ENCODE data around the gene KLK15. TPM values are rescaled to one million over a fixed set of nuclear protein-coding genes. Genes with fewer than 3 reads are reported as not detected.

The KLK15 gene
- total and polyA plus RNA-seq, 10 of the 15 experiments (the other 5 are each of a cell fraction or from before 2014, with no cell fraction given) = 0.04 to 0.08 TPM; not detected in 8

- H3K4me3 ChIP-seq = no peak overlapping the region
- H3K27ac ChIP-seq (ENCODE audit: control insufficient read depth, insufficient read depth) = no peak overlapping the region
- peaks cover 33% of the 10 kb centered on the region for H3K4me1 ChIP-seq (ENCODE audit: control insufficient read depth, insufficient read depth, low read length)
- WGBS (ENCODE audit: insufficient coverage, insufficient replicate concordance, low lambda C conversion rate, missing lambda C conversion rate) = 78% methylated on average over 8 of the region's 8 CpGs
- SMC1A ChIA-PET (ENCODE audit: uncharacterized antibody, unreplicated experiment) = interaction anchor here (0.6 to 4.6 kb wide), 2 partner anchors 27 to 76 kb away, joined by 3 to 16 read pairs; no protein-coding TSS in a partner anchor
- H3K27me3 ChIP-seq (replicated peaks in 1 of 2; ENCODE audit: control insufficient read depth in 2 of 2, insufficient read depth in 2 of 2, low read length in 1 of 2) = no peaks in the 10 kb centered on the region
- H3K9ac ChIP-seq (ENCODE audit: control insufficient read depth, insufficient read depth, low read length) = no peak overlapping the region; the same call in 1 of the 2 replicates
- intact Hi-C loops (cut with micrococcal nuclease; ENCODE audit: unreplicated experiment) (no loop called here), in situ Hi-C loops (cut with MboI) (no loop called here)
- no peak for ATAC-seq
- RAD21 ChIA-PET (ENCODE audit: unreplicated experiment) = interaction anchor here (0.7 to 2.2 kb wide), 3 partner anchors 16 to 27 kb away, joined by 3 to 7 read pairs (median 3); no protein-coding TSS in a partner anchor
- no TSS peak for BruUV-seq (replicated peaks)
- DNase-seq (ENCODE audit: low read depth, low spot score) = no peak
- no peaks in the 10 kb centered on the region for H3K9me3 ChIP-seq (replicated peaks; ENCODE audit: control insufficient read depth, insufficient read depth, low read length)
- no peaks in the 10 kb centered on the region for H3K36me3 ChIP-seq (ENCODE audit: control insufficient read depth in 2 of 2, insufficient read depth in 2 of 2, low read length in 1 of 2)
- H2AFZ ChIP-seq (ENCODE audit: control insufficient read depth, low read depth, low read length) = no peak overlapping the region
- POLR2A ChIA-PET = interaction anchor here (0.6 to 2.9 kb wide), 5 partner anchors 17 to 506 kb away, joined by 3 to 19 read pairs (median 4); no protein-coding TSS in a partner anchor
- TF ChIP-seq PAX8 (IDR thresholded peaks at IDR 0.05) (no peak), ZNF24 (IDR thresholded peaks at IDR 0.05) (no peak), MEF2B (IDR thresholded peaks at IDR 0.05; ENCODE audit: partially characterized antibody, poor library complexity, severe bottlenecking) (no peak)
- H4K20me1 ChIP-seq (ENCODE audit: control insufficient read depth, insufficient read depth) = no peaks in the 10 kb centered on the region
- H3K79me2 ChIP-seq (ENCODE audit: control insufficient read depth, insufficient read depth, low read length) = peaks cover 4% of the 10 kb centered on the region
- no peak overlapping the region for H3K4me2 ChIP-seq (ENCODE audit: control insufficient read depth, insufficient read depth)
- CTCF ChIA-PET = interaction anchor here (1.2 kb wide), 1 partner anchor 8 kb away, joined by 4 read pairs; no protein-coding TSS in a partner anchor
- no peak for FAIRE-seq
These were observed 11.8 kb downstream of the KLK15 start for GRCh38 chr19:50821622-50822021.

DNA sequence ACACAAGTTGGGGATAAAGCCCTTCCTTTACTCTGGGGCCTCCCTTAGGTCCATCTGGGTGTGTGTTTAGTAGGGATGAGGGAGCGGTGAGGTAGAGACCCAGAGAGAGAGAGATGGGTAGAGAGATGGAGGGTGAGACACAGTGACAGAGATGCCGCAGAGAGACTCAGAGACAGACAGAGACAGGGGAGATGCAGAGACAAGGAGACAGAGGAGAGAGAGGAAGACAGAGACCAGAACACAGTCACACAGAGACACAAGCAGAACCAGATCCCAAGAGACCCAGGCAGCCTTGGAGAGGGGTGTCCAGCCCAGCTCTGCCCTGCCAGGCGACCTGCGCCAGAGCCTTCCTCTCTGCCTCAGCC, 12.1 kb downstream of the KLK15 start:
- Histone ChIP-seq H3K36me3 (ENCODE audit: control insufficient read depth in 2 of 2, insufficient read depth in 2 of 2, low read length in 1 of 2) (no peaks in the 10 kb centered on the region), H3K4me1 (ENCODE audit: control insufficient read depth, insufficient read depth, low read length) (peaks cover 36% of the 10 kb centered on the region), H3K27me3 (replicated peaks in 1 of 2; ENCODE audit: control insufficient read depth in 2 of 2, insufficient read depth in 2 of 2, low read length in 1 of 2) (no peaks in the 10 kb centered on the region), H3K9ac (ENCODE audit: control insufficient read depth, insufficient read depth, low read length) (no peak overlapping the region; the same call in 1 of the 2 replicates), H3K27ac (ENCODE audit: control insufficient read depth, insufficient read depth) (peak overlapping the region; percentile 41; the same call in 1 of the 2 replicates), H3K9me3 (replicated peaks; ENCODE audit: control insufficient read depth, insufficient read depth, low read length) (no peaks in the 10 kb centered on the region), H3K4me3 (no peak overlapping the region), H3K4me2 (ENCODE audit: control insufficient read depth, insufficient read depth) (peak overlapping the region; percentile 26; the same call in 1 of the 2 replicates), H4K20me1 (ENCODE audit: control insufficient read depth, insufficient read depth) (no peaks in the 10 kb centered on the region), H2AFZ (ENCODE audit: control insufficient read depth, low read depth, low read length) (peak overlapping the region; percentile 67), H3K79me2 (ENCODE audit: control insufficient read depth, insufficient read depth, low read length) (peaks cover 4% of the 10 kb centered on the region)
- intact Hi-C loops (cut with micrococcal nuclease; ENCODE audit: unreplicated experiment) (no loop called here), in situ Hi-C loops (cut with MboI) (no loop called here)
- no peak for ATAC-seq
- BruUV-seq (replicated peaks) = no TSS peak
- TF ChIP-seq, protein P1, sequence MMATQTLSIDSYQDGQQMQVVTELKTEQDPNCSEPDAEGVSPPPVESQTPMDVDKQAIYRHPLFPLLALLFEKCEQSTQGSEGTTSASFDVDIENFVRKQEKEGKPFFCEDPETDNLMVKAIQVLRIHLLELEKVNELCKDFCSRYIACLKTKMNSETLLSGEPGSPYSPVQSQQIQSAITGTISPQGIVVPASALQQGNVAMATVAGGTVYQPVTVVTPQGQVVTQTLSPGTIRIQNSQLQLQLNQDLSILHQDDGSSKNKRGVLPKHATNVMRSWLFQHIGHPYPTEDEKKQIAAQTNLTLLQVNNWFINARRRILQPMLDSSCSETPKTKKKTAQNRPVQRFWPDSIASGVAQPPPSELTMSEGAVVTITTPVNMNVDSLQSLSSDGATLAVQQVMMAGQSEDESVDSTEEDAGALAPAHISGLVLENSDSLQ (IDR thresholded peaks at IDR 0.05) = no peak
- TF ChIP-seq HDGF (IDR thresholded peaks at IDR 0.05) (peak; percentile 90), SP1 (IDR thresholded peaks at IDR 0.05; ENCODE audit: low read depth, low read length) (no peak), CEBPZ (IDR thresholded peaks at IDR 0.05; ENCODE audit: low read depth, low read length) (no peak), IKZF1 (conservative IDR thresholded peaks at IDR 0.05) (peak; percentile 2; the same call in 1 of the 2 replicates)
- TF ChIP-seq, protein P2, sequence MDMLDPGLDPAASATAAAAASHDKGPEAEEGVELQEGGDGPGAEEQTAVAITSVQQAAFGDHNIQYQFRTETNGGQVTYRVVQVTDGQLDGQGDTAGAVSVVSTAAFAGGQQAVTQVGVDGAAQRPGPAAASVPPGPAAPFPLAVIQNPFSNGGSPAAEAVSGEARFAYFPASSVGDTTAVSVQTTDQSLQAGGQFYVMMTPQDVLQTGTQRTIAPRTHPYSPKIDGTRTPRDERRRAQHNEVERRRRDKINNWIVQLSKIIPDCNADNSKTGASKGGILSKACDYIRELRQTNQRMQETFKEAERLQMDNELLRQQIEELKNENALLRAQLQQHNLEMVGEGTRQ (IDR thresholded peaks at IDR 0.05; ENCODE audit: borderline replicate concordance, low read depth, low read length) = no peak
- POLR2A ChIA-PET = interaction anchor here (0.6 to 2.9 kb wide), 5 partner anchors 16 to 505 kb away, joined by 3 to 19 read pairs (median 4); no protein-coding TSS in a partner anchor
- FAIRE-seq = peak; percentile 78
- CTCF ChIA-PET = interaction anchor here (1.2 to 1.5 kb wide), 2 partner anchors 9 to 16 kb away, joined by 4 read pairs; no protein-coding TSS in a partner anchor
- RAD21 ChIA-PET (ENCODE audit: unreplicated experiment) = interaction anchor here (0.7 to 2.4 kb wide), 7 partner anchors 17 to 492 kb away, joined by 3 to 11 read pairs (median 5); partner anchors contain the start of gene KCNC3
- no peak for DNase-seq (ENCODE audit: low read depth, low spot score)
- SMC1A ChIA-PET (ENCODE audit: uncharacterized antibody, unreplicated experiment) = interaction anchor here (0.5 to 4.6 kb wide), 4 partner anchors 27 to 101 kb away, joined by 3 to 16 read pairs (median 6); no protein-coding TSS in a partner anchor
- 76% methylated on average over 4 of the region's 4 CpGs for WGBS (ENCODE audit: insufficient coverage, insufficient replicate concordance, low lambda C conversion rate, missing lambda C conversion rate)
